Measurements from ENCODE around the gene NRF1. TPM values are rescaled to one million over a fixed set of nuclear protein-coding genes. Genes with fewer than 3 reads are reported as not detected.
"Not testable (repeated sequence)": the region's sequence is repeated elsewhere in the genome, so short reads cannot be mapped to it uniquely, and the experiment has no call there.

NRF1 gene
- total RNA-seq (2021), result 19.3 and 20.0 TPM in 2 replicates
- long read RNA-seq, transcript NRF1-205 (11 exons, 3,528 nt), result minor isoform, 19 of 94 reads
- long read RNA-seq, transcript NRF1-201 (11 exons, 2,424 nt), result major isoform, 46 of 94 reads
- long read RNA-seq, partial matches to known transcripts, result 10 of 94 reads
- long read RNA-seq, other reads (novel, unspliced or antisense), result 16 of 94 reads

- WGBS (ENCODE audit: extremely low coverage, insufficient read length, low lambda C conversion rate), result no CpG with 5 or more reads among the region's 98 CpGs
- H4K91ac ChIP-seq (ENCODE audit: insufficient read length, low read depth, low read length), result peak within 1 kb of the TSS; percentile 73
- H3K4me1 ChIP-seq (ENCODE audit: insufficient read depth, low read length), result peaks cover 3% of the 10 kb centered on the region; the same call in 1 of the 2 replicates
- no peak within 1 kb of the TSS for H3K23ac ChIP-seq (ENCODE audit: insufficient read length, low read depth, low read length)
- no peak within 1 kb of the TSS for H2BK15ac ChIP-seq (ENCODE audit: low read depth, low read length)
- peak within 1 kb of the TSS; percentile 88 for H3K27ac ChIP-seq (ENCODE audit: insufficient read length, low read depth, low read length)
- no peak within 1 kb of the TSS for H3T11ph ChIP-seq (ENCODE audit: low read length)
- H2BK120ac ChIP-seq (ENCODE audit: low read depth, low read length, poor library complexity, severe bottlenecking), result peak within 1 kb of the TSS; percentile 96
- no peak within 1 kb of the TSS for H2BK20ac ChIP-seq (ENCODE audit: low read depth, low read length, poor library complexity, severe bottlenecking)
- Mint-ChIP-seq H3K36me3 (ENCODE audit: insufficient read depth in 1 of 3, low read depth in 3 of 3) (peaks cover 5 to 26% (median 19%) of the 10 kb centered on the region in 3 experiments), H3K27ac (peak within 1 kb of the TSS; percentile 91 to 99 (median 94)), H3K4me3 (peak within 1 kb of the TSS; percentile 89 to 96), H3K27me3 (ENCODE audit: low read depth) (no peaks in the 10 kb centered on the region), H3K9me3 (no peaks in the 10 kb centered on the region), H3K4me1 (peaks cover 18 to 23% of the 10 kb centered on the region in 2 experiments)
- H2BK5ac ChIP-seq (ENCODE audit: insufficient read length, low read length), result peak within 1 kb of the TSS; percentile 95
- no peak for TF ChIP-seq CTCF (conservative IDR thresholded peaks at IDR 0.05)
- no peak within 1 kb of the TSS; the same call in 1 of the 2 replicates for H3K4ac ChIP-seq (ENCODE audit: low read depth, low read length)
- peaks cover 3% of the 10 kb centered on the region for H3K79me1 ChIP-seq (ENCODE audit: insufficient read depth, low read depth, low read length, poor library complexity, severe bottlenecking)
- H4K5ac ChIP-seq (ENCODE audit: insufficient read length, low read depth, low read length), result peak within 1 kb of the TSS; percentile 79
- H3K23me2 ChIP-seq (ENCODE audit: insufficient read length, low read depth, low read length, poor library complexity, severe bottlenecking), result peaks cover 7% of the 10 kb centered on the region
- H2AFZ ChIP-seq (ENCODE audit: low read length), result no peak within 1 kb of the TSS
- H3K56ac ChIP-seq (ENCODE audit: insufficient read length, low read depth, low read length), result peak within 1 kb of the TSS; percentile 56
- peak within 1 kb of the TSS; percentile 100 for H3K14ac ChIP-seq (ENCODE audit: insufficient read depth, low read length)
- H3K18ac ChIP-seq (ENCODE audit: insufficient read length, low read depth, low read length), result peak within 1 kb of the TSS; percentile 99
- peak within 1 kb of the TSS; percentile 96 for H3K9ac ChIP-seq (ENCODE audit: extremely low read depth, insufficient read length, low read length)
- H2BK12ac ChIP-seq (ENCODE audit: insufficient read length, low read depth, low read length), result no peak within 1 kb of the TSS
- no peaks in the 10 kb centered on the region for H3K27me3 ChIP-seq (ENCODE audit: insufficient read depth, low read length)
- peak within 1 kb of the TSS; percentile 48 for H4K8ac ChIP-seq (replicated peaks; ENCODE audit: insufficient read length, low read depth, low read length)
- H3K4me2 ChIP-seq (ENCODE audit: insufficient read depth, insufficient read length, low read length), result peak within 1 kb of the TSS; percentile 98
- DNase-seq, result peak; percentile 79
- no peaks in the 10 kb centered on the region for H4K20me1 ChIP-seq (ENCODE audit: control insufficient read depth, insufficient read depth, insufficient read length)
- no peaks in the 10 kb centered on the region for H3K9me3 ChIP-seq (ENCODE audit: control insufficient read depth, low read depth, low read length)
- H3K79me2 ChIP-seq (ENCODE audit: insufficient read depth, low read length), result peaks cover 22% of the 10 kb centered on the region; the same call in 1 of the 2 replicates
- H2AK5ac ChIP-seq (ENCODE audit: insufficient read length, low read length), result no peak within 1 kb of the TSS
These were observed at the start of gene NRF1 for GRCh38 chr7:129611246-129612111. NRF1 (plus strand) TSS chr7:129611720; CDS start chr7:129657352, 45,632 bp downstream.

- H3K4ac ChIP-seq (ENCODE audit: low read depth, low read length); H3K4me2 ChIP-seq (ENCODE audit: insufficient read depth, insufficient read length, low read length); H2AK5ac ChIP-seq (ENCODE audit: insufficient read length, low read length); H4K91ac ChIP-seq (ENCODE audit: insufficient read length, low read depth, low read length); H3K14ac ChIP-seq (ENCODE audit: insufficient read depth, low read length); H4K5ac ChIP-seq (ENCODE audit: insufficient read length, low read depth, low read length); H2BK20ac ChIP-seq (ENCODE audit: low read depth, low read length, poor library complexity, severe bottlenecking); H2BK120ac ChIP-seq (ENCODE audit: low read depth, low read length, poor library complexity, severe bottlenecking); H3K4me3 Mint-ChIP-seq; H4K8ac ChIP-seq (replicated peaks; ENCODE audit: insufficient read length, low read depth, low read length); H3K79me1 ChIP-seq (ENCODE audit: insufficient read depth, low read depth, low read length, poor library complexity, severe bottlenecking); H3K23me2 ChIP-seq (ENCODE audit: insufficient read length, low read depth, low read length, poor library complexity, severe bottlenecking); H3K79me2 ChIP-seq (ENCODE audit: insufficient read depth, low read length); H3K36me3 Mint-ChIP-seq (ENCODE audit: insufficient read depth in 1 of 3, low read depth in 3 of 3); H2BK15ac ChIP-seq (ENCODE audit: low read depth, low read length); H3K9me3 ChIP-seq (ENCODE audit: control insufficient read depth, low read depth, low read length); H2BK12ac ChIP-seq (ENCODE audit: insufficient read length, low read depth, low read length); H3K27ac ChIP-seq (ENCODE audit: insufficient read length, low read depth, low read length); H3K4me1 ChIP-seq (ENCODE audit: insufficient read depth, low read length); DNase-seq; H2BK5ac ChIP-seq (ENCODE audit: insufficient read length, low read length); H3K27me3 Mint-ChIP-seq (ENCODE audit: low read depth); H3K18ac ChIP-seq (ENCODE audit: insufficient read length, low read depth, low read length); H4K20me1 ChIP-seq (ENCODE audit: control insufficient read depth, insufficient read depth, insufficient read length); H3K27ac Mint-ChIP-seq; H3T11ph ChIP-seq (ENCODE audit: low read length); H3K56ac ChIP-seq (ENCODE audit: insufficient read length, low read depth, low read length); H3K23ac ChIP-seq (ENCODE audit: insufficient read length, low read depth, low read length); H2AFZ ChIP-seq (ENCODE audit: low read length); H3K27me3 ChIP-seq (ENCODE audit: insufficient read depth, low read length); H3K9ac ChIP-seq (ENCODE audit: extremely low read depth, insufficient read length, low read length): not testable (repeated sequence)
- peaks cover 7 to 10% of the 10 kb centered on the region in 2 experiments; a peak in 3 of 5 replicates for H3K9me3 Mint-ChIP-seq
- peaks cover 6 to 12% of the 10 kb centered on the region in 2 experiments for H3K4me1 Mint-ChIP-seq
- WGBS (ENCODE audit: extremely low coverage, insufficient read length, low lambda C conversion rate), result no CpG with 5 or more reads among the region's 2 CpGs
These were observed 45.2 kb upstream of the NRF1 start for GRCh38 chr7:129566323-129566722.
